ENCODE data around the gene OR56B1. TPM values are rescaled to one million over a fixed set of nuclear protein-coding genes. Genes with fewer than 3 reads are reported as not detected.

OR56B1 gene
- total RNA-seq, 4 donors from 2014 or later, result 0.79 TPM; not detected in 3

- no peak overlapping the region for H3K27ac ChIP-seq
- H3K27me3 ChIP-seq, result no peaks in the 10 kb centered on the region
- no peaks in the 10 kb centered on the region for H3K36me3 ChIP-seq
- intact Hi-C loops (cut with DNase I; ENCODE audit: low total_unique reads), result no loop called here
- TF ChIP-seq CTCF (IDR thresholded peaks at IDR 0.05), result no peak
- no peak for TF ChIP-seq POLR2A (IDR thresholded peaks at IDR 0.05)
- no peak overlapping the region for H3K4me3 ChIP-seq
- no peaks in the 10 kb centered on the region for H3K9me3 ChIP-seq
- no peaks in the 10 kb centered on the region for H3K4me1 ChIP-seq
- no peak for DNase-seq
Observed at GRCh38 chr11:5727691-5728090, 8.6 kb upstream of the OR56B1 start.

- Histone ChIP-seq H3K4me1 (no peaks in the 10 kb centered on the region), H3K9me3 (peaks cover 0 to 5% of the 10 kb centered on the region in 2 donors), H3K4me3 (no peak overlapping the region), H3K27ac (no peak overlapping the region), H3K27me3 (no peaks in the 10 kb centered on the region), H3K36me3 (no peaks in the 10 kb centered on the region)
- intact Hi-C loops (cut with DNase I; ENCODE audit: low total_unique reads), result no loop called here
- no peak for TF ChIP-seq CTCF (IDR thresholded peaks at IDR 0.05)
- TF ChIP-seq POLR2A (IDR thresholded peaks at IDR 0.05), result no peak
- no peak for DNase-seq
Observed at GRCh38 chr11:5737091-5737490, 843 bp downstream of the OR56B1 start.

GRCh38 chr11:5737670-5738392 lies 1.6 kb downstream of the OR56B1 start:
- H3K9me3 ChIP-seq, result peaks cover 0 to 5% of the 10 kb centered on the region in 2 donors
- H3K27ac ChIP-seq, result no peak overlapping the region
- H3K4me1 ChIP-seq, result no peaks in the 10 kb centered on the region
- no peak overlapping the region for H3K4me3 ChIP-seq
- no peak for TF ChIP-seq POLR2A (IDR thresholded peaks at IDR 0.05)
- no peak for TF ChIP-seq CTCF (IDR thresholded peaks at IDR 0.05)
- intact Hi-C loops (cut with DNase I; ENCODE audit: low total_unique reads), result no loop called here
- H3K27me3 ChIP-seq, result no peaks in the 10 kb centered on the region
- DNase-seq, result no peak
- H3K36me3 ChIP-seq, result no peaks in the 10 kb centered on the region

GRCh38 chr11:5738431-5738830 lies 2.2 kb downstream of the OR56B1 start:
- no peak for DNase-seq
- no peaks in the 10 kb centered on the region for H3K4me1 ChIP-seq
- TF ChIP-seq POLR2A (IDR thresholded peaks at IDR 0.05) (no peak), CTCF (IDR thresholded peaks at IDR 0.05) (no peak)
- no peak overlapping the region for H3K27ac ChIP-seq
- no peaks in the 10 kb centered on the region for H3K27me3 ChIP-seq
- no peaks in the 10 kb centered on the region for H3K36me3 ChIP-seq
- peaks cover 0 to 5% of the 10 kb centered on the region in 2 donors for H3K9me3 ChIP-seq
- no peak overlapping the region for H3K4me3 ChIP-seq
- intact Hi-C loops (cut with DNase I; ENCODE audit: low total_unique reads), result no loop called here

- DNase-seq, result no peak
- Histone ChIP-seq H3K27me3 (no peaks in the 10 kb centered on the region), H3K4me3 (no peak overlapping the region), H3K36me3 (no peaks in the 10 kb centered on the region), H3K4me1 (no peaks in the 10 kb centered on the region), H3K9me3 (peaks cover 0 to 2% of the 10 kb centered on the region in 2 donors), H3K27ac (no peak overlapping the region)
- TF ChIP-seq POLR2A (IDR thresholded peaks at IDR 0.05) (no peak), CTCF (IDR thresholded peaks at IDR 0.05) (no peak)
- intact Hi-C loops (cut with DNase I; ENCODE audit: low total_unique reads), result no loop called here
Observed at GRCh38 chr11:5746614-5747013, 10.4 kb downstream of the OR56B1 start.

Data from uterus (tissue), 4 donors.